DMS79 treated with DMSO at 0.1 percent for 48 hours (cell line): ENCODE measurements around the gene MDM4.
"Not testable (repeated sequence)": the region's sequence is repeated elsewhere in the genome, so short reads cannot be mapped to it uniquely, and the experiment has no call there.

Experiments used
- DNase-seq: peaks from one replicate; lab custom pipeline; 2025; lab: John Stamatoyannopoulos, UW

MDM4 gene

GRCh38 chr1:204562075-204562990 is 46.1 kb downstream of the MDM4 start:
- DNase-seq: no peak

GRCh38 chr1:204563307-204563706 is 47.1 kb downstream of the MDM4 start:
- DNase-seq: no peak

GRCh38 chr1:204563780-204564179 is 47.6 kb downstream of the MDM4 start:
- DNase-seq: no peak

- no peak for DNase-seq
Measured at GRCh38 chr1:204564835-204565234, 48.6 kb downstream of the MDM4 start.

GRCh38 chr1:204565617-204566582 is 49.7 kb downstream of the MDM4 start:
- peak; percentile 89 for DNase-seq

GRCh38 chr1:204566583-204566955 is 50.4 kb downstream of the MDM4 start:
- DNase-seq: no peak

GRCh38 chr1:204567071-204567470 is 50.9 kb downstream of the MDM4 start:
- no peak for DNase-seq

GRCh38 chr1:204568576-204569315 is 52.5 kb downstream of the MDM4 start:
- DNase-seq: no peak

- no peak for DNase-seq
Measured at GRCh38 chr1:204569478-204569877, 53.3 kb downstream of the MDM4 start.

GRCh38 chr1:204570021-204570420 is 53.8 kb downstream of the MDM4 start:
- not testable (repeated sequence) for DNase-seq

GRCh38 chr1:204571128-204571527 is 54.9 kb downstream of the MDM4 start:
- DNase-seq: no peak

GRCh38 chr1:204571631-204572030 is 55.4 kb downstream of the MDM4 start:
- DNase-seq: no peak

GRCh38 chr1:204572923-204573922 is 57.0 kb downstream of the MDM4 start:
- no peak for DNase-seq

GRCh38 chr1:204574016-204574864 is 58.0 kb downstream of the MDM4 start:
- DNase-seq: no peak

- DNase-seq: no peak
Measured at GRCh38 chr1:204574865-204575163, 58.6 kb downstream of the MDM4 start.

GRCh38 chr1:204575221-204576190 is 59.3 kb downstream of the MDM4 start:
- DNase-seq: no peak

GRCh38 chr1:204576422-204576821 is 60.2 kb downstream of the MDM4 start:
- no peak for DNase-seq

- no peak for DNase-seq
Measured at GRCh38 chr1:204577794-204578478, 61.7 kb downstream of the MDM4 start.
